C4-2B (cell line): ENCODE results near the gene MAP2.

Source experiments
- ZFX ChIP-seq: fragments of 450-650 bp; IDR thresholded peaks from 2 replicates; pipeline ENCODE4 v1.6.1; 2017
- TF ChIP-seq, protein P1 (sequence below): fragments of 450-650 bp; conservative IDR thresholded peaks from 2 replicates; pipeline ENCODE4 v1.5.1; 2017; ENCODE audit warnings: mild to moderate bottlenecking

DNA sequence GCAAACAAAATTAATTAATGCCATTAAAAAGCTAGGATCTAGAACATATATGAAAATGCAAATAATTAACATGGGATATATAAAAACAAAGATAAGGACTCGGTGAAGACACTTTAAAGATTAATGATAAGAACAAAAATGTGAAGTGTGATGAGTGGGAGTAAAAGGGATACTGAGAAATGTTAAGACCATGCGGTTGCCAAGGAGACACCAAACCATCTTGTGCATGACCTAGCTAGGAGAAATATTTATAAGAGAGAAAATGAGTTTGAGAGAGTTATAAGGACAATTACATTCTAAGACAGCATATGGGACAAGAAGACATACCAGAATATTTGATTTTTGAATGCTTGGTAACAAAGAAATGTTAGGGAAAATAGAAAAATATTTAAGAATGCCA is 25.4 kb upstream of the MAP2 start:
- TF ChIP-seq, protein P1, sequence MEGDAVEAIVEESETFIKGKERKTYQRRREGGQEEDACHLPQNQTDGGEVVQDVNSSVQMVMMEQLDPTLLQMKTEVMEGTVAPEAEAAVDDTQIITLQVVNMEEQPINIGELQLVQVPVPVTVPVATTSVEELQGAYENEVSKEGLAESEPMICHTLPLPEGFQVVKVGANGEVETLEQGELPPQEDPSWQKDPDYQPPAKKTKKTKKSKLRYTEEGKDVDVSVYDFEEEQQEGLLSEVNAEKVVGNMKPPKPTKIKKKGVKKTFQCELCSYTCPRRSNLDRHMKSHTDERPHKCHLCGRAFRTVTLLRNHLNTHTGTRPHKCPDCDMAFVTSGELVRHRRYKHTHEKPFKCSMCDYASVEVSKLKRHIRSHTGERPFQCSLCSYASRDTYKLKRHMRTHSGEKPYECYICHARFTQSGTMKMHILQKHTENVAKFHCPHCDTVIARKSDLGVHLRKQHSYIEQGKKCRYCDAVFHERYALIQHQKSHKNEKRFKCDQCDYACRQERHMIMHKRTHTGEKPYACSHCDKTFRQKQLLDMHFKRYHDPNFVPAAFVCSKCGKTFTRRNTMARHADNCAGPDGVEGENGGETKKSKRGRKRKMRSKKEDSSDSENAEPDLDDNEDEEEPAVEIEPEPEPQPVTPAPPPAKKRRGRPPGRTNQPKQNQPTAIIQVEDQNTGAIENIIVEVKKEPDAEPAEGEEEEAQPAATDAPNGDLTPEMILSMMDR: no peak
- TF ChIP-seq ZFX: no peak
